ENCODE results near the gene A1CF. TPM values are rescaled to one million over a fixed set of nuclear protein-coding genes. Genes with fewer than 3 reads are reported as not detected.
"Not testable (repeated sequence)": the region's sequence is repeated elsewhere in the genome, so short reads cannot be mapped to it uniquely, and the experiment has no call there.

Gene A1CF
- total and polyA plus RNA-seq, 10 of the 15 experiments (the other 5 are each of a cell fraction or from before 2014, with no cell fraction given) = 0.10 TPM; not detected in 9

GRCh38 chr10:50908366-50908765, 22.9 kb upstream of the A1CF start (continued):
- TF ChIP-seq E2F8 (IDR thresholded peaks at IDR 0.05; ENCODE audit: low read depth, partially characterized antibody) = no peak
- no peak for TF ChIP-seq TCF12 (IDR thresholded peaks at IDR 0.05; ENCODE audit: low read depth, low read length)
- TF ChIP-seq CEBPB (IDR thresholded peaks at IDR 0.05; ENCODE audit: borderline replicate concordance in 1 of 2, low read depth in 2 of 2, low read length in 2 of 2) = no peak
- no peak for TF ChIP-seq ZBTB33 (IDR thresholded peaks at IDR 0.05)
- TF ChIP-seq ZZZ3 (IDR thresholded peaks at IDR 0.05; ENCODE audit: control insufficient read depth, insufficient read length, low read depth) = no peak
- no peak for TF ChIP-seq KLF5 (IDR thresholded peaks at IDR 0.05; ENCODE audit: partially characterized antibody)
- no peak for TF ChIP-seq USF2 (IDR thresholded peaks at IDR 0.05; ENCODE audit: borderline replicate concordance, low read depth, low read length)
- TF ChIP-seq BMI1 (IDR thresholded peaks at IDR 0.05; ENCODE audit: borderline replicate concordance) = no peak
- no peak for TF ChIP-seq TCF7 (IDR thresholded peaks at IDR 0.05; ENCODE audit: borderline replicate concordance)
- TF ChIP-seq TAF1 (IDR thresholded peaks at IDR 0.05; ENCODE audit: borderline replicate concordance, low read depth, low read length) = no peak
- TF ChIP-seq EGR1 (IDR thresholded peaks at IDR 0.05; ENCODE audit: borderline replicate concordance in 1 of 2, low read depth in 2 of 2, low read length in 2 of 2) = no peak

GRCh38 chr10:50905797-50906196, 20.4 kb upstream of the A1CF start:
- POLR2A ChIA-PET; H3K27me3 ChIP-seq (replicated peaks in 1 of 2; ENCODE audit: control insufficient read depth in 2 of 2, insufficient read depth in 2 of 2, low read length in 1 of 2); H3K27ac ChIP-seq (ENCODE audit: control insufficient read depth, insufficient read depth); in situ Hi-C loops (cut with MboI); FAIRE-seq; H3K9me3 ChIP-seq (replicated peaks; ENCODE audit: control insufficient read depth, insufficient read depth, low read length); H3K4me1 ChIP-seq (ENCODE audit: control insufficient read depth, insufficient read depth, low read length); H3K36me3 ChIP-seq (ENCODE audit: control insufficient read depth in 2 of 2, insufficient read depth in 2 of 2, low read length in 1 of 2); H3K9ac ChIP-seq (ENCODE audit: control insufficient read depth, insufficient read depth, low read length); RAD21 ChIA-PET (ENCODE audit: unreplicated experiment); H3K4me3 ChIP-seq; H3K4me2 ChIP-seq (ENCODE audit: control insufficient read depth, insufficient read depth); H3K79me2 ChIP-seq (ENCODE audit: control insufficient read depth, insufficient read depth, low read length); DNase-seq (ENCODE audit: low read depth, low spot score); H2AFZ ChIP-seq (ENCODE audit: control insufficient read depth, low read depth, low read length); intact Hi-C loops (cut with micrococcal nuclease; ENCODE audit: unreplicated experiment); CTCF ChIA-PET; H4K20me1 ChIP-seq (ENCODE audit: control insufficient read depth, insufficient read depth); BruUV-seq (replicated peaks); SMC1A ChIA-PET (ENCODE audit: uncharacterized antibody, unreplicated experiment); ATAC-seq: not testable (repeated sequence)
- 43% methylated on average over 15 of the region's 15 CpGs for WGBS (ENCODE audit: insufficient coverage, insufficient replicate concordance, low lambda C conversion rate, missing lambda C conversion rate)

All from GM12878 (cell line).